GM18517 (cell line): ENCODE results near the gene IRAK4.
"Not testable (repeated sequence)": the region's sequence is repeated elsewhere in the genome, so short reads cannot be mapped to it uniquely, and the experiment has no call there.

Experiments
- ATAC-seq: cut with Tn5 transposase; IDR thresholded peaks from one replicate; pipeline ENCODE4 v1.9.1; 2021; ENCODE audit warnings: mild to moderate bottlenecking, moderate library complexity; ENCODE audit not compliant: unreplicated experiment

The IRAK4 gene

DNA sequence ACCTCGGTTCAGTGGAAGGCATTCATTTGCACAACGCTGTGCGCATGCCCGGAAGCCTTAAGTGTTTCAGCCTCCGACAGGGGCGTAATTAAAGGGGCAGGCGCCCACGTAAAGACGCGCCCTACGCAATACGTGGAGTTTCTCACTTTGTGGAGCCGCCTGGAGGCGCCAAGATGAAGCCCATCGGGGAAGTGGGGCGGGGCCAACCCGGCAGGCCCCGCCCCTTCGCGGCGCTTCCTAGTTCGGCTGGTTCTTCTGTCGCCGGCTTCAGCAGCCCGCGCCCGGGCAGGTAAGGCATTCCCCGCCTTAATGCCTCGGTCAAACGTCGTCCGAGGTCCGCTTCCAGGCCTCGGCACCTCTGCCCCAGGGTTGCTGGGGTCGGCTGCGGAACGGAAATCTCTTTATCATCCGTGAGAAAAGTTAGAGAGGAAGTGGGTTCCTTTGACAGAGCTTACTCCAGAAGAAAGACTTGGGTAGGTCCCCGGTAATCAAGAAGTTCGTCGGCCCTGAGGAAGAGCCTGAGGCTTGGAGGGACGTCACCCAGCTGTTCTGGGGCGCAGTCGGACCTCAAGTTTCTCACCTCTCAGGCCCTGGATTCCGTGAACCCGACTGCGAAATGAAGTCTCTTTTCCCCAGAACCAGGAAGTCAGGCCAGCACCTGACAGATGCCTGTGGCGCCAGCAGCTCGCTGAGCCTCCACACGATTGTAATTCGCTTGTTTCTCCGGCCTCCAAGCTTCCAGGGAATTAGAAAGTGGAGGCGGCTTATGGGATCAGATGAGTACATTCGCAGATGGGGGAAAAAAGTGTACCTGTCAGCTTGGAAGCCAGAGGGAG is at the start of gene IRAK4, which contains the start of gene PUS7L:
Gene IRAK4, plus strand, starts transcription at position 224 of the 836 bp plus-strand sequence. CDS start 9,161 bp downstream, outside the sequence.
Gene PUS7L, minus strand, starts transcription at position 63 of the 836 bp plus-strand sequence. CDS start 3,545 bp downstream, outside the sequence.
- ATAC-seq: peak; percentile 96

DNA sequence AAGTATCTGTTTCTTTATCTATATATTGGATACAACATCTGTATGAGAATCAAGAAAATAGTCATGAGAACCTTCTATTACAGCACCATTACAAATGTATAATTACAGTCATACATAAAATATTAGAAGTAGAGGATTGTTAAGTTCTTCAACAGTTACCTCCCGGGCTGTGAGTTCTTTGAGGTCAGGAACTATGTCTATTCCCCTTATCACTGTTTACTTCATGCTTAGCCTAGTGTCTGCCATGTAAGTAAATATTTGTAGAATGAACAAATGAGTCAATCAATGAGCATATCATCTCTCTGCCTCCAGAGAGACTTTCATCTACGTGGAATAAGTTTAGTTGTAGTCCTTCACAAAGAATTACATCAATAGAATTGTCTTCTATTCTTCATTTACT is 47.4 kb upstream of the IRAK4 start:
- no peak for ATAC-seq

DNA sequence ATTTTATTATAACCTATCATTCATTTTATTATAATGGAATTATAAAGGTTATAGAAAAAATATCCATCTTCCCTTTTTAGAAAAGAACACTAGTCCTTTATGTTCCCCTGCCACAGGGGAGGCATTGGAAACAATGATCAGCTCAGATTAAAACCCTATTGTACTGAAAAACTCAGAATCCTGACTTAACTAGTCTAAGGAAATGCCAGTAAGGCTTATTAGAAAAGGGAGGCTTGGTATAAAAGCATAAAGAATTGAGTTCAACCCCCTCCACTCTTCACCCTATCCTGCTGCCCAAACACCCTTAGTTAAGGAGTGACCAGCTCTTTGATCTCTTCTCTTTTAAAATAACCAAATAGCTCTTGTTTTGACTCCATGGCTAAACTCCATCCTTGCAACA is 36.1 kb upstream of the IRAK4 start:
- no peak for ATAC-seq

DNA sequence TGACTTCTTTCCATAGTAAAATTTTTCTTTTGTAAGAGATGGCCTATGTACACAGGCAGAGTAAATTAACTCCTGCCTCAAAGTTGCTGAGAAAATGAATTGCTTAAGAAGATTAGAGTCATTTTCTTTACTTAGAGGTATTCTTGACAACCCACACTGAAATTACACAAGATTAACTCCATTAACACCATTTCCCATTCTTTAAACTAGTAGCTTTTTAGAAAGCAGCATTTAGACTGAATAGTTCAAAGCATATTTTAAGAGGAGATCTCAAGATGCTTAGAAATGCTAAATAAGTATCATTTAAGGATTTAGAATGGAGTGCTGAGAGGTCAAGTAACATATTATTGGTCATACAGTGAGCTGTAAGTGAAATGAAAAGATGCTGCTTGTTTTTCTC is 35.6 kb upstream of the IRAK4 start:
- ATAC-seq: no peak

DNA sequence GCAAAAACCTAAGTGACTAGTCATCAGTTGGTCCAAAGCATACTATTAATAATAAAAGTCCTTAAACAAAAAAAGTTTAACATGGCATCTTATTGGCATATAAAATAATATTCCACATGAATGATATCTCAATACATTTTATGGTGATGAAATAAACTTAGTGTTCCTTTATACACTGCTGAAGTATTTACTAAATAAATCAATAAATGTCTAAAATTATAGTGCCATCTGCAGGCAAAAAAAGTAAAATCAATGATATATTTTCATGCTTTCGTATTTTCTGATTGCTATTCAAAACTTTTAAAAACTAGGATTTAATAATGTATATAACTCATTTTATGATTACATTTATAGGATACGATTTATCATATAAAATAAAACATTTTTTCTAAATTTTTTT is 30.6 kb upstream of the IRAK4 start:
- no peak for ATAC-seq

DNA sequence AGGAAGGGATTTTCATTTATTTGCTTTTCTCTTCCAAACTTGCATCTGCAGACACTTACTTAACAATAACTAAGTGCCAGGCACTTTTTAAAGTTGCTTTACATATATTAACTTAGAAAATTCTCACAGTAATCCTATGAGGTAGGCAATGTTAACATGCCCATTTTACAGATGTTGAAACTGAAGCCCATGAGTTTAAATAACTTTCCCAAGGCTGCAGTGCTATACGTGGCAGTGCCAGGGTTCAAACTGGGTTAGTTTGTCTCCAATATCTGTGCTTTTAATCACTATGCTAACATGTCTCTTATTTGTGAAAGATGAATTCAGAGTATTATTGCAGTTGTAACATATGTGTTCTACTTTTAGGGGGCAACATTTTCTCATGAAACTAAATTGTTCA is 30.1 kb upstream of the IRAK4 start:
- no peak for ATAC-seq

DNA sequence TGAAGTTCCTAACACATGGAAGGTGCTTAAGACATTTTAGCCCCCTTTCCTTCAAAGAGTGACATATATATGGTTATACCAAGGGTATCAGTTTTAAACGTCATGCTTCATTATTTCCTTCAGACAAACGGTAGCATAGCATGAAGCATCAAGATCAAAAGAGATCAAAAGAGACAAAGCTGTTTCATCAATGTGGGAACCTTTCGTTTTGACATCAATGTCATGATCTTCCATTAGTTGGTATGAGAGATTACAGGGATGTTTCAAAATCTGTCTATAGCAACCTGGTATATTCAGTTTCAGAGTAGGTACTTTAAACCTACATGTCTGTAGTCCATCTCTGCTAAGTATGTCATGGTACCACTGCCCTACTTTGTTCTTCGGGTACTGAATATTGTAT is 28.5 kb upstream of the IRAK4 start:
- no peak for ATAC-seq

DNA sequence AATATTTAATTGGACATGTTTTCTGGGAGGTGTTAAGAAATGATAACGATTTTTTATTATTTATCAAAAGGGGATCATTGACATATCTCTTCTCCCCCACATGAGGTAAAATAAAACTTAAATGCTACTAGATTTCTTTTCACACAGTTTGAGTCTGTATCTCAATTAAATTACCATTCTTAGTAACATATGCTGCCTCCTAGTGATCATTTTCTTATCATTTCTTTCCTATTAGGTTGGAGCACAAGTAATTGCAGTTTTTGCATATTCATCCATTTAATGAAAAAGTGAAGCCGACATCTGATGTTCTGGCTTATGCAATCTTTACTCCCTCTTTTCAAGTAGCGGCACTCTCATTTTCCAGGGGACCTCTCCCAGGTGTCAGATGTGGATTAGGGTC is 25.1 kb upstream of the IRAK4 start:
- ATAC-seq: no peak

DNA sequence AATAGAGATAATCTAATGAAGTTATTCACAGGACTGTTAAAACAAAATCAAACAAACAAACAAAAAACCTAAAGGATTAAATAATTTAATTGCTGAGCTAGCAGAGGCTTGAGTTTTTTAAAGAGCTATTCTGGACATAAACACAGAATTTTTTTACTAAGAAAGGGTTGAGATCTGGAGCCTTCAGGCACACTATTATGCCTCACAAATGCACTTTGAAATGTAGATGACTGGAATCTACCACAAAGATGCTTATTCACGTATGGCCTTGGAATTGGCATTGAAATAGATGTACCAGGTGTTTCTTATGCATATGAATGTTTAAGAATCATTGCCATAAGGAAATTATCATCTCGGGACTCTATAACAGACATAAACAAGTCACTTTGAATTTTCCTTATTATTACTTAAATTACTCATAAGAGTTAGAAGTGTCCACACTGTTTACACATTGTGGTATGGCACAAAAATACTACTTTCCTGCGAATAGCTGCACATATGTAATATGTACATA is 21.8 kb upstream of the IRAK4 start:
- no peak for ATAC-seq

DNA sequence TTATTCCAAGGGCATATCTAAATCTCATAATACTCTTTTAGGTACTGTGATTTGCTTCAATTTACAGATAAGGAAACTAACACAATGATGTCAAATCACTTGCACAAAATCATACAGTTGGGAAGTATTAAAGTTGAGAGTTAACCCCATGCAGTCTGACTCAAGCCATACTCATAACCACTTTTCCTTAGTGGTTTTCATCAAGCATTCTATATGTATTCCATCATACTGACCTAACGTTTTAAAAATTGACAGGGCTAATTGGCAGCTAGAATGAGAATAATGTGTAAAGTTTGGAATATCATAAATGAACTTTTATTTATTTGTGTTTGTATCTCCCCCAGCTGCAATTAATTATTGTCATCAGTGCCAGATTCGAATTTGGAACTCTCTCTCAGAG is 21.1 kb upstream of the IRAK4 start:
- ATAC-seq: no peak

DNA sequence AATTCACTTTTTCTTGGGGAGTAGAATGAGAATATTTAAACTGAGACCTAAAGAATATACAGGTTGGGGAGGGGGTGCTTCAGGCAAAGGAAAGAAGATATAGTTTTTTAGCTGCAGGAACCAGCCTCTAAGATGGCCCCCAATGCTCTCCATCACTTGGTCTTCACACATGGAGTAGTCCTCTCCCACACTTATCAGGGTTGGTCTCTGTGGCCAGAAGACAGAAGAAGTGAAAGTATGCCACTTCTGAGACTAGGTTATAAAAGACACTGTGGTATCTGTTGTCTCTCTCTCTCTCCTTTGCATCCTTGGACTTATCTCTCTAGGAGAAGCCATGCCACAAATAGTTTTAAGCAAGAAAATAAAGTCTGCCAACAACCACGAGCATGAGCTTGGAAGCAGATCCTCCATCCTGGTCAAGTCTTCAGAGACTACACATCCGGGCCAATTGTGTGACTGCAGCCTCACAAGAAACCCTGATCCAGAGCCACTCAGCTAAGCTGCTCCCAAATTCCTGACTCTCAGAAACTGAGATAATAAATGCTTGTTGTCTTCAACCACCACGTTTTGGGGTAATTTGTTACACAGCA is 18.1 kb upstream of the IRAK4 start:
- ATAC-seq: peak; percentile 59

DNA sequence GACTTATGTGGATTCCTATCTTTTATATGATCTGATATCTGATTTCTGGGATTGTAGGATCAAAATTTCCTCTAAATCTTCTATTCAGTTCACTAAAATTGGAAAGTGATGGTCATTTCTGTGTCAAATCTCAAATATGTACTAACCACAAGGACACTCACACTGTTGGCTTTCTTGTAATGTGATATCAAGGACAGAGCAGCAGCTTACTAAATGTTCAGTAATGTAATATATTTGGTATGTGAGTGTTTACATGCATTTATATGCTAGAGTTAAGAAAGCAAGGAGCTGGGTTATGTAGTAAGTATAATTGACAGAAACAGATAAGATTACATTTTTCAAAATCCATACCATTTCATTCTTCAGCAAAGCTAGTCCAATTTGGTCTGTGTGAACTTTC is 16.6 kb upstream of the IRAK4 start:
- ATAC-seq: no peak

DNA sequence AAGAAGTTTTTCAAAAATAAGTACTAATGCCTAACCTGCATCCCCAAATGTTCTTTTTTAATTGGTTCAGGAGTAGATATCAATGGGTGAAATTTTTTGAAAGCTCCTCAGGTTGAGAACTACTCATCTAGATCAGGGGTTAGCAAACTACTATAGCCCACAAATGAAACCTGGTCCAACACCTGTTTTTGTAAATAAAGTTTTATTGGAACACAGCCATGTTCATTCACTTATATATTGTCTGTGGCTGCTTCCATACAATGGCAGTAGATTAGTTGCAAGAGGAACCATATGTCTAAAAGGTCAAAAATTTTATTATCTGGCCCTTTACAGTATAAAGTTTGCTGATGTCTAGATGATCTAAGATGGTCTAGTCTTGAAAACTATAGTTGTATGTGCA is 13.9 kb upstream of the IRAK4 start:
- no peak for ATAC-seq

DNA sequence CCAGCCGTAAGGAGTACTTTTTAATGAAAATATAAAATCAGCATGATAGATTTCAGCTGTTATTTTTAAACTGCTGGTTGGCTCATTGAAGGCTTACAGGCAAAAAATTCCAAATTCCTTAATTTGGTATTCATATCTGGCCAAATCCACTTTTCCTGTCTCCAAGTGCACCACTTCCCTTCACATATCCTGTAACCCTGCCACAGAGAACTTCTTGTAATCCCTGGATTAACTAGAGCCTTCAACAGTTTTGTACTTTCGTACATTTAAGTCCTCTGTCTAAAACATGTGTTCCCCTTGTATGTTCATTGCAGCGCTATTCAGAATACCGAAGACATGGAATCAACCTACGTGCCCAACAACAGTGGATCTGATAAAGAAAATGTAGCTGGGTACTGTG is 9.7 kb upstream of the IRAK4 start:
- ATAC-seq: no peak

DNA sequence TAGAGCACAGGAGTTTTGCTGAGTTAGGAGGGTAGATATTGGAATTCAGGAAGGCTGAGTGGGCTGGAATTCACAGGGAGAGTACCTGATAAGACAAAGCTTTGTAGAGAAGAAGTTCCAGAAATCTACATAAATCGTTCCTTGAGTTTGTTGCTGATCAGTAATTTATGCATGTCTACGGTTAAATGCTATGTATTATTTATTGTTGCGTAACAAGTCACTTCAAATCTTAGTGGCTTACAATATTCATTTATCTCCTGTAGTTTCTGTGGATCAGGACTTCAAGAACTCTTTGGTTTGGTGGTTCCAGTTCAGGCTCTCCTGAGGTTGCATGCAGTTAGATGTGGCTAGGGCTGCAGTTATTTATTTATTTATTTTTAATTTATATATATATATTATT is 7.9 kb upstream of the IRAK4 start:
- ATAC-seq: no peak

DNA sequence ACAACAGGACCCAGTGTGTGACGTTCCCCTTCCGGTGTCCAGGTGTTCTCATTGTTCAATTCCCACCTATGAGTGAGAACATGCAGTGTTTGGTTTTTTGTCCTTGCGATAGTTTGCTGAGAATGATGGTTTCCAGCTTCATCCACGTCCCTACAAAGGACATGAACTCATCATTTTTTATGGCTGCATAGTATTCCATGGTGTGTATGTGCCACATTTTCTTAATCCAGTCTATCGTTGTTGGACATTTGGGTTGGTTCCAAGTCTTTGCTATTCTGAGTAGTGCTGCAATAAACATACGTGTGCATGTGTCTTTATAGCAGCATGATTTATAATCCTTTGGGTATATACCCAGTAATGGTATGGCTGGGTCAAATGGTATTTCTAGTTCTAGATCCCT is 7.4 kb upstream of the IRAK4 start:
- not testable (repeated sequence) for ATAC-seq

DNA sequence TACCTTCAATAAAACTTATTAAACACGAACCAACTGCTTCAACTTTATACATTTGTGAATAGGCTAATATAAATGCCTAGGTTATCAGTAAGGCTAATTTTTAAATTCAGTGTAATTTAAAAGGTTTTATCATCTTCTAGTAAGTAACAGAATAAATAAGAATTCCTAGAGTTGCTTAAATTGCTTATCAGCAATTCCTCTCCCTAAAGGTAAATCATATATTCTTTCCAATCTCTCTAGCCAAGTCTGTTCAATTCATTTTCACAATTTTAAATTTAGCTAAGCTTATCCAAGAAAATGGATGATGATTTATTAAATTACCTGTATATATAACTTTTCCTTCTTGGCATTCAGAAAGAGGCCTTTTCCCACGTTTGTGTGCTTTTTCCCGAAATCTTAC is 4.7 kb upstream of the IRAK4 start:
- ATAC-seq: no peak

DNA sequence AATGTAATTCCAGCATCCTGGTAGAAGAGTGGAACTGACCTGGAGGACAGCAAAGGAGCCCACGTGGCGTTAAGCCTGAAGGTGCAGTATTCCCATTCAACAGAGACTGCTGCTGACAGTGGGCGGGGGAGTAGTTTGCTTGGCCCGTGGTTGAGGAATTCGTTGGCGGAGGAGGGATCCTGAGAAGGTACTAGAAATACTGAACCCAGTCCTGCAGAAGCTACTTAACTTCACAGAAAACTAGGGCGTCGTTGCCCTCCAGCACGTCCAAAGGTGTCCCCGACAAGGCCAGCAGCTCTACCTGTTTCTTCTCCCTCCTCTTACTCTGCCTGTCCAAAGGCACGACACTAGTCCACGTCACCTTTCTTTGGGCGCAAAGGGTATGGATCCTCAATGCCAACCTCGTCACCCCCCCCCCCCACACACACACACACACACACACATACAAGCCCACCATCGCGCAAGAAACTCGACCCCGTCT is 464 bp upstream of the IRAK4 start:
- peak; percentile 1 for ATAC-seq

DNA sequence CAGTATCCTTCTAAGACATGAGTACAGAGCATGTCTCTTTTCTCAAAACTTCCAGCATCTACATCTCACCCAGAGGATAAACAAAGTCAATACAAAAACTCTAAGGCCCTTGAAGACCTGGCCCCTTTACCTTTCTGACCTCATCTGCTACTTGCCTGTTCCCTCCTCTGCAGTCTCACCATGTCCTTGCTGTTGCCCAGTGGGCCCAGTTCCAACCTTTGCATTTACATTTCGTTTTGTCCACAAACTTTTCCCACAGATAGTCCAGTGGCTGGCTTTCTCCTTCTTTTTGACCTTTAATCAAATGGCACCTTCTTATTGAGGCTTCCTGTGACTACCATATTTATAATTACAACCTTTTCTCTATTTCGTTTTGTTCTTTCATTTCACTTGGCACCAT is 1.6 kb downstream of the IRAK4 start:
- no peak for ATAC-seq

DNA sequence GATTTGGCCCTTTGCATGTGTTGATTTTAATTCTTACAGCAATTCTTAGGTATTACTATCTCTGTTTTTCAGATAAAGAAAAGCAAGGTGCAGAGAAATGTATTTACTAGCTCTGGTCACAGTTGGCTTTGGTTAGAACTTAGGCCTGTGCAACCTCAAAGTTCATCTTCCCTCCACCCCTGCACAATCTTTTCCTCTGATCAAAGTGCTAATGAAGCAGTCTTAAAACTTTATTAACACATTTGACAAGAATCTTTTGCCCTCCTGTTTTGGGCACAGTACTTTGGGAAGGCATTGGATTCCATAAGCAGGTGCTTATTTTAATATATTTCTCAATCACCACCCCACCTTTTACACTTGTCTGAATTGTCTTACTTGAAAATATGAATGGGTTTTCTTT is 2.7 kb downstream of the IRAK4 start:
- ATAC-seq: no peak

DNA sequence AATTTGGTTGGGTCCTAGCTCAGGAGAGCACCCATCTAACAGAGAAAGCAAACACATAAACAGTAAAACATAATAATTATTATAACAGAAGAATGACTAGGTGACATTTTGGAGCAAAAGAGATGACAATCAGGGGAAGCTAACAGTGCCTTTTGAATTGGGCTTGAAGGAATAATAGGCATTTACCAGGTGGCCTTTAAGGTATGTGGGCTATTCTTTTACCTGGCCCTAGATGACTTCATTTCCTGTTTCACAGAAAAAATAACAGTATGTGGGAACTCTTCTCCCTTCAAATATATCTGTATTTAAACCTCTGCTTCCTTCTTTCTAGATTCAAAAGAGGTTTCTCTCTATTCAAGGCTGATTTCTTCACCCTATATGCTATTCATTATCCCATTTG is 3.8 kb downstream of the IRAK4 start:
- no peak for ATAC-seq

DNA sequence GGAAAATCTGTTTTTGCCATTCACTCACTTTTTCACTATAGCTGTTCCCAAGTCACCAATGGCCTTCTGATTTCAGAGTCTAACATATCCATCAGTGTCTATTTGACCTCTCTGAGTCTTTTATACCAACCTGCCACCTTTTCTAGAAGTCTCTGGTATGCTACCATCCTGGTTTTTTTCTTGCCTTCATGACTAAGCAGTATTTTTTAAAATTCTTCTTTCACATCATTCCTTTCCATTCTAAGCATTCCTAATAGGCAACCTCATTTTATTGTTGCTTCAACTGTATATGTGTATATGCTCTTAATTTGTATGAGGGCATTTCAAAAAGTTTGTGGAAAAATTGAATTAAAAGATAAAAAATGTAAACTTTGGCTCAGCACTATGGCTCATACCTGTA is 5.0 kb downstream of the IRAK4 start:
- ATAC-seq: no peak
